ENCODE data around the gene SYAP1.
"Not testable (repeated sequence)": the region's sequence is repeated elsewhere in the genome, so short reads cannot be mapped to it uniquely, and the experiment has no call there.

SYAP1 gene

GRCh38 chrX:16725072-16725471 is 5.7 kb downstream of the SYAP1 start:
- DNase-seq (ENCODE audit: low read depth), result no peak

GRCh38 chrX:16726347-16726988 is 7.1 kb downstream of the SYAP1 start:
- DNase-seq (ENCODE audit: low read depth), result not testable (repeated sequence)

- no peak for DNase-seq (ENCODE audit: low read depth)
Measured at GRCh38 chrX:16727637-16728036, 8.2 kb downstream of the SYAP1 start.

GRCh38 chrX:16730450-16730849 is 11.0 kb downstream of the SYAP1 start:
- DNase-seq (ENCODE audit: low read depth), result no peak

- DNase-seq (ENCODE audit: low read depth), result no peak
Measured at GRCh38 chrX:16733013-16733412, 13.6 kb downstream of the SYAP1 start.

- DNase-seq (ENCODE audit: low read depth), result no peak
Measured at GRCh38 chrX:16737024-16737423, 17.6 kb downstream of the SYAP1 start.

DNA sequence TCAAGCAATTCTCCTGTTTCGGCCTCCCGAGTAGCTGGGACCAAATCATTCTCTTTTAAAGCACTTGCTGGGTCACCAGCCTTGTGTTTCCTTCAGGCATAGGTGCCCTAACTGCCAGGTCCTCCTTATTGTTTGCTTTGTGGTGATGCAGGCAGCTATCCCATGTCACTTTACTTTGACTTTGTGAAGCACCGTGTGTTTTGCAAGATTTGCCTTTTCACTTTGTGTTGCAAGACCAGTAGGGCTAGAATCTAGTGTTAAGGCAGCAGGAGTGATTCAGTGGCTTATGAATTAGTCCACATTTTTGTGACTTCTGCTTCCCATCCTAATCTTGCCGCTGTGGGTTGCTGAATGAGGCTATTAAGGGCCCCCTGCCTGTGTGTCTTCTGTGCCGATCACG is 20.2 kb downstream of the SYAP1 start:
- DNase-seq (ENCODE audit: low read depth), result no peak

- DNase-seq (ENCODE audit: low read depth), result no peak
Measured at GRCh38 chrX:16743604-16744325, 24.4 kb downstream of the SYAP1 start.

DNA sequence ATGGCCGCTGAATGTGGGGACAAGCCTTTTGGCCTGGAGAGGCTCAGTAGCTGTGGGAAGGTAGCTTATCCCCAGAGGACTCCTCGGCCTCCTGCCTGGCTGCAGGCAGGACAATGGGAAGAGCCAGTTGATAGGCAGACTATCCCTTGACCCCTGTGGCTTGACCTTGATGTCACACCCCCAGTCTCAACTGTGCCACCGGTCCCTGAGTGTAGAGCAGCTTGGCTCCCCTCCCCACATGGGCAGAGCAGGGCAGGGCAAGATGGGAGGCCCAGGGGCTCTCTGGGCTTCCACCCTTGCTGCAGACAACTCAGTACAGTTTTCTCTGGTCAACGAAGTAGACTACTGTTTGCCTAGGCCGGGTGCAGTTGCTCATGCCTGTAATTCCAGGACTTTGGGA is 25.7 kb downstream of the SYAP1 start:
- no peak for DNase-seq (ENCODE audit: low read depth)

- DNase-seq (ENCODE audit: low read depth), result no peak
Measured at GRCh38 chrX:16745659-16746058, 26.2 kb downstream of the SYAP1 start.

DNA sequence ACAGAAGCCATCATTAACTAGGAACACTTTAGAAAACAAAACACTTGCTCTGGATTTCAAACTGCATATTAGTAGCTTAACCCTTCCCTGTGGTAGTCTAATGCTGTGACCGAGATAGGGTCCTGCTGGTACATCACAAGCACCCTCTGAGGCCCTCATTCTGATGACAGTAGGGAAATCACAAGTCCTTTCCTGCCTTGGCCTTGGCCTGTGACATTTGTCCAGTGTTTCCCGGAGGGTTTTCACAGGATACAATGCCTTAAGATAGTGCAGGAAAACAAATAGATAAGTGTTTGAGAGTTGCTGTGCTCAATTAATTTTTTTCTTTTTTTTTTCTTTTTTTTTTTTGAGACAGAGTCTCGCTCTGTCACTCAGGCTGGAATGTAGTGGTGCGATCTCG is 29.0 kb downstream of the SYAP1 start:
- DNase-seq (ENCODE audit: low read depth), result no peak

DNA sequence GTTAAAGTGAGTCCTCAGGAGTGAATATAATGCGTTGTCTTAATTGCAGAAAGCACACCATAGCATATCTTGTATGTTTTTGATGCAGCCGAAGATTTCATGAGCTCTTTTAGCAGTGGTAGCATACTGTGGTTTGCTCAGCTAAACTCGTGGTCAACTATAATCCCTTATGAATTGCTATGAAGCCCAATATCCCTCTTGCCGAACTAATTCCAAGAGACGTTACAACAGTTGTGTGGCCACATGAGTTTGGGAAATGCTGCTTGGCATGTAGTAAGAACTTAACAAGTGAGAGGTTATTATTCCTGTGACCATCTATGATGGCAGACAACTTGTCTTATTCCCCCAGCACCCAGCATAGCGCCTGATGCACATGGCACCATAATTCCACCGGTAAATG is 30.7 kb downstream of the SYAP1 start:
- no peak for DNase-seq (ENCODE audit: low read depth)

GRCh38 chrX:16754019-16754418 is 34.6 kb downstream of the SYAP1 start:
- DNase-seq (ENCODE audit: low read depth), result no peak

GRCh38 chrX:16756724-16757123 is 37.3 kb downstream of the SYAP1 start:
- DNase-seq (ENCODE audit: low read depth), result no peak

DNA sequence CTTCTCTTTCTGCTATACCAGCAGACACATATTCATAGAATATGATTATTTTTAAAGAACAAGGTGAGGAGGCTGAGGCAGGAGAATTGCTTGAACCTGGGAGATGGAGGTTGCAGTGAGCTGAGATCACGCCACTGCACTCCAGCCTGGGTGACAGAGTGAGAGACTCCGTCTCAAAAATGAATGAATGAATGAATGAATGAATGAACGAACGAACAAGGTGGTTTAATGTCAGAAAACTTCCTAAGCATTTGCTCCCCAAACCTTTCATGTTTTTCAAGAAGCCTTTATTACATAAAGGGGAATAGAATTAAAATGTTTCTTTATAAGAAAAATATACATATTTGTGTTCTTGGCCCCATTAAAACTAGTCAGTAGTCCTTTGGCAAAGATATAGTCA is 42.1 kb downstream of the SYAP1 start:
- DNase-seq (ENCODE audit: low read depth), result not testable (repeated sequence)

DNA sequence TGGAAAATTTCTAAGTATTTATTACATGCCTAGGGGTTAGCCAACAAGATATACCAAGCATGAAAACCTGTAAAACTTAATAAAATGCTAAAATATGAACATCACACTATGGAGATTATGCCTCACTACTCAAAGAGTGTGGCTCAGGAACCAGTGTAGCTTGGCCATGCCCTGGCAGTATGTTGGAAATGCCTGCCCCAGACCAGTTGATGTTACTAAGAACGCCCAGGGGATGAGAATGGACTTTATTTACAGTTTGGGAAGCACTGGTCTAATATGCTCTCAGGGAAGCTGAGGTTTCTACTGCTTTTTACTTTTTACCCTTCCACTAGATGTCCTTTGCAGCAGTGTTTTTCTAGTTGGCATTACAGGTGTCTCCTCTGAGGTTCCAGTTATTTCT is 43.2 kb downstream of the SYAP1 start:
- DNase-seq (ENCODE audit: low read depth), result no peak

DNA sequence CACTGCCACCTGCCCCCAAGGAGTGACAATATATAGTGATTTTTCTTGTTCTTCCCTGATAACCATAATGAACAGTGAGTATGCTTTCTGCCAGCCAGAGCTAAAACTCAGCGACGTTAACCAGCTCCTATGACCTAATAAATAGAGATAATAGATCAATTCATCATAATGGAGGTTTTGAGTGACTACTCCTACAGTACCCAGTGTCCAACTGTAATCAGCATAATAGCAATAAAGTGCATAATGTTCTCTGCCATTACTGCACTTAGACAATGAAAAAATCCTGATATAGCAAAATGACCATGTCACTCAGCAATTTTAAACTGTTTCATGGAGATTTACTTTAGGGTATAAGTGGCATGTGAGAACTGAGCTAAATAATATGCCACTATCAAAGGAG is 46.2 kb downstream of the SYAP1 start:
- no peak for DNase-seq (ENCODE audit: low read depth)

- no peak for DNase-seq (ENCODE audit: low read depth)
Measured at GRCh38 chrX:16770970-16771482, 51.6 kb downstream of the SYAP1 start.

GRCh38 chrX:16771483-16772398 is 52.3 kb downstream of the SYAP1 start:
- DNase-seq (ENCODE audit: low read depth), result no peak

DNA sequence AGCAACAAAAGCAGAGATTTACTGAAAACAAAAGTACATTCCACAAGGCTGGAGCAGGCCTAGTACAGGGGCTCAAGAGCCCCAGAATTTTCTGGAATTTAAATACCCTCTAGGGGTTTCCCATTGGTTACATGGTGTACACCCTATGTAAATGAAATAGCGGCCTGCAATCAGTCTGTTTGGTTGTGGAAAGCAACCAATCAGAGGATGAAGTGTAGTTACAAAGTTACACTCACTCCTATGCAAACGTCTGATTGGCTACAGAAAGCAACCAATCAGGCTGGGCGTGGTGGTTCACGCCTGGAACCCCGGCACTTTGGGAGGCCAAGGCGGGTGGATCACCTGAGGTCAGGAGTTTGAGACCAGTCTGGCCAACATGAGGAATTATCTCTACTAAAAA is 53.0 kb downstream of the SYAP1 start:
- no peak for DNase-seq (ENCODE audit: low read depth)

GRCh38 chrX:16774746-16775145 is 55.3 kb downstream of the SYAP1 start:
- DNase-seq (ENCODE audit: low read depth), result no peak

DNA sequence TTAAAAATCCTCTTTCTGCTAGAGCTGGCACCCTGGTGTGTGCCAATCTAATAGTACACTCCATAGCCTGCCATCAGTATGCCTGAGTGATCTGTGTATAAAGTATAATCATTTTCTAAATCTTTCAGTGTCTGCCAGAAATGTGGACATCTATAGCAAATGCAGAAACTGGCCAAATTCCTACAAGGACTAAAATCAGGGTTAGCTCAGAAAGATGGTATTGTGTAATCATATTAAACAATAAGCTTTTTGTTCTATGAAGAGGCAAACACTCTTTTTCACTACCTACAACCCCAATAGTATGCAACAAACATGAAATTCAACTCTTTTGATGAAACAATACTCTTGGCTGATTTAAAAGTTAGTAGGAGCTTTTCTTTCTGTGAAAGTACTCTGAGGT is 59.1 kb downstream of the SYAP1 start:
- DNase-seq (ENCODE audit: low read depth), result no peak

DNA sequence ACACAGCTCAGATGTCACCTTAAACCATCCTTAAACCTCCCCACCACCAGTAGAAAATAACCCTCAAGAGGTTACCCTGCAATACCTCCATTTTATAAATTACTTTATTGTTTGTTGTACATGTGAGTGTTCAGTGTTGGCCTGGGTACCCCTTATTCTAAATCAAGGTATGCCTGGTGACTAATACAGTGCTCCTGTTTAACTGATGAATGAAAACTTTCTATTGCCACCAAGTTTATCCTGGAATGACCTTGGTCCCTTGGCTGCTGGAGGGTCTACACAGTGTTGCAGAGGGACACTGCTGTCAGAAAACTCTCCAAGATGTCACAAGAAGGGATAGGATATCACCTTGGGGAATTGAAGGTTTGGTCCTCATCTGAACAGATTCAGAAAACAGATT is 59.6 kb downstream of the SYAP1 start:
- no peak for DNase-seq (ENCODE audit: low read depth)

Measured in stimulated activated CD8-positive, alpha-beta memory T cell treated with anti-CD3 and anti-CD28 coated beads, Interleukin-12 subunit alpha, Interleukin-12 subunit beta, amount 100 ng/mL, for 4 hours (primary cell).